GM18499 (cell line): Measurements from ENCODE around the gene SETX.

Source experiments
- ATAC-seq: cut with Tn5 transposase; IDR thresholded peaks from one replicate; pipeline ENCODE4 v1.9.1; 2021; ENCODE audit warnings: moderate number of reproducible peaks; ENCODE audit not compliant: insufficient read depth, unreplicated experiment

The SETX gene

DNA sequence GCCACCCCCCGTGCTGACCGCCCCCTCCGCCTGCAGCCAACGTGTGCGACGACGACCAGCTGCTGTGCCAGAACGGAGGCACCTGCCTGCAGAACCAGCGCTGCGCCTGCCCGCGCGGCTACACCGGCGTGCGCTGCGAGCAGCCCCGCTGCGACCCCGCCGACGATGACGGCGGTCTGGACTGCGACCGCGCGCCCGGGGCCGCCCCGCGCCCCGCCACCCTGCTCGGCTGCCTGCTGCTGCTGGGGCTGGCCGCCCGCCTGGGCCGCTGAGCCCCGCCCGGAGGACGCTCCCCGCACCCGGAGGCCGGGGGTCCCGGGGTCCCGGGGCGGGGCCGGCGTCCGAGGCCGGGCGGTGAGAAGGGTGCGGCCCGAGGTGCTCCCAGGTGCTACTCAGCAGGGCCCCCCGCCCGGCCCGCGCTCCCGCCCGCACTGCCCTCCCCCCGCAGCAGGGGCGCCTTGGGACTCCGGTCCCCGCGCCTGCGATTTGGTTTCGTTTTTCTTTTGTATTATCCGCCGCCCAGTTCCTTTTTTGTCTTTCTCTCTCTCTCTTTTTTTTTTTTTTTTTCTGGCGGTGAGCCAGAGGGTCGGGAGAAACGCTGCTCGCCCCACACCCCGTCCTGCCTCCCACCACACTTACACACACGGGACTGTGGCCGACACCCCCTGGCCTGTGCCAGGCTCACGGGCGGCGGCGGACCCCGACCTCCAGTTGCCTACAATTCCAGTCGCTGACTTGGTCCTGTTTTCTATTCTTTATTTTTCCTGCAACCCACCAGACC, 112.8 kb downstream of the SETX start:
- ATAC-seq: no peak

DNA sequence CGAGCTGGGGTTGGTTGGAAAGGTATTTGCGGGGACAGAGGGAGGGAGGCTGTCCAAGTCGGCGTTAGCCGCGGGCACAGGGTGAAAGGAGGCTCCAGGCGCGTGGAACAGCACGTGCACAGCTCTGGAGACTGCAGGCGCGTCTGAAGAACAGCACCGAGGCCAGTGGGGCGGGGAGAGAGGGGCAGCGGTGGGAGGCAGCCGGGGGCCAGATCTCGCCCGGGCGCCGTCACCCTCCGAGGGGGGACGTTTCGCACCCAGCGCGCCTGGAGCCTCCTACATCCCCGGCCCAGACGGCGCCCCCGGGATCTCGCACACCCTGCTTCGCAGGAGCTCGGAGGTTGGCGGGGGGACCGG, 113.3 kb downstream of the SETX start:
- ATAC-seq: no peak

GRCh38 chr9:132240841-132241482, 113.8 kb downstream of the SETX start:
- no peak for ATAC-seq

- ATAC-seq: no peak
These were observed 114.6 kb downstream of the SETX start for GRCh38 chr9:132239999-132240840.

- ATAC-seq: no peak
These were observed 115.3 kb downstream of the SETX start for GRCh38 chr9:132239518-132239917.

GRCh38 chr9:132238992-132239391, 115.8 kb downstream of the SETX start:
- no peak for ATAC-seq

DNA sequence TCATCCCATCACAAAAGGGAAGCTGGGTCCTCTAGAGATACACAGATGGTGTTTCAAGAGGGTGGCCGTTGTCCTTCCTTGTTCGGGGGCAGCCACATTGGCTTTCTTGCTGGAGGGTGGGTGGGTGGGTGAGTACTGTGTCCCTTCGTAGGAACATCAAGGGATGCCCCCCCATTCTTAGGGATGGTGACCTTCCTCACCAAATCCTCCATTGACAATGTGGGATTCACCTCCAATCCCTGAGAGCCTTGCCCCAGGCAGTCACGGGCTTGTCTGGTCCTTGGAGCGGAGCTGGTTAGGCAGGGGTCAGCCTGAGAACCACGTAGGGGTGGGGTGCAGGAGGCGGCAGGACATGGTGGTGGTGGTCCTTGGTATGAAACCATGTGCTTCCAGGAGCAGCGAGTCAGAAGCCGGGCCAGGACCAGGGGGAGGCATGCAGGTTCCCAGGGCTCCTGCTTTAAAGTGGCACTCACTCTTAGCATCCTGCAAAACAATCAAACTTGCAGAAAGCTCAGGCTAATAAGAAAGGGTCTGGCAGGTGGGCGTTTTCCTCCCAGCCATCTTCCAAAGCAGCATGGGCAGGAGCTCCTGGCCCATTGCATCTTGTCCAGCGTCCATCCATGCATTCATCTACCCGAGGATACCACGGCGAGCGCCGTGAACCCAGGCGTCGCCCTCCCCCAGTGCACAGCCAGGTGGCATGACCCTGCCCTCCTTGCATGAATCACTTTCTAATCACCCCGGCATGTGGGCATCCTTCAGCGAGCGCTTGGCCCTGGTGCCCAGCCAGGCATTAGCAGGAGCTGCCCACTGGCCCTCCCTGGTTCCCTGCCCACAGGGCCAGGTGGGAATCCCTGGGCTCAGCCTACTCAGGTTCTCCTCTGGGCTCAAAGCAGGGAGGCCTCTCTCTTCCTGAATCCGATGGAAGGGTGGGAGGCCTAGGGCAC, 116.5 kb downstream of the SETX start:
- ATAC-seq: no peak

GRCh38 chr9:132237481-132237880, 117.3 kb downstream of the SETX start:
- no peak for ATAC-seq

- no peak for ATAC-seq
These were observed 118.0 kb downstream of the SETX start for GRCh38 chr9:132236662-132237311.

- no peak for ATAC-seq
These were observed 118.7 kb downstream of the SETX start for GRCh38 chr9:132235894-132236661.

- ATAC-seq: no peak
These were observed 119.7 kb downstream of the SETX start for GRCh38 chr9:132235125-132235524.

DNA sequence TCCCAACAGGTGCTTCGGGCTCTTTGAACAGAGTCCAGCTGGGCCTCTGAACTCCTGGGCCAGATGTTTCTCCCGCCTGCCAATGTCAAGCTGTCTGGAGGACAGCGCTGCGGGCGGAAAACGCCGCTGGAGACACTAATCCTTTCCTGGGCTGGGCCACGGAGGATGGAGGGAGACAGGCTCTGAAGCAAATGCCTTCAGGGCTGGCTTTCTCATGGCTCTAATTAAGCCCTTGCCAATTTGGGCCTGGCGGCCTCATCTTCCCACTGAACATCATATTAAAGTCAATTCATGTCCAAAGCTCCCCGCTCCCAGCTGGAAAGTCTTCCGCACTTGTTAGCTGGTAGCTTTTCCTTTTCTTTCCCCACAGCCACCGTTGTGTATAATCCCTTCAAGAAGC, 120.3 kb downstream of the SETX start:
- ATAC-seq: no peak

DNA sequence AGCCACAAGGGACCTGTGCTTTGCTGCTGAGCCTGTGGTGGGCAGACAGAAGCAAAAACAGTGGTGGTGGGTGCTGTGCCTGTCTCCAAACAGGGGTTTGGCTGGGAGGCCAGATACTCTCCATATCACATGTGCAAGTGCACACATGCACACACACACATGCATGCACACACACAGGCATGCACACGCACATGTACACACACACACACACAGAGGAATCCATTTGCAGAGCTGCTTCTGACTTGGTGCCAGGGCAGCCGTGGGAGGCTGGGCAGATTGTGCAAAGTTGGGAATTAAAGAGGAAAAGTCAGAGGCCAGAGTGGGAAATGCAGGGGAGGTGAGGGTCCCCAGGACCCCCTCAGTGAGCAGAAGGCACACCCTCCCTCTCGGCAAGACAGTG, 121.6 kb downstream of the SETX start:
- ATAC-seq: no peak

DNA sequence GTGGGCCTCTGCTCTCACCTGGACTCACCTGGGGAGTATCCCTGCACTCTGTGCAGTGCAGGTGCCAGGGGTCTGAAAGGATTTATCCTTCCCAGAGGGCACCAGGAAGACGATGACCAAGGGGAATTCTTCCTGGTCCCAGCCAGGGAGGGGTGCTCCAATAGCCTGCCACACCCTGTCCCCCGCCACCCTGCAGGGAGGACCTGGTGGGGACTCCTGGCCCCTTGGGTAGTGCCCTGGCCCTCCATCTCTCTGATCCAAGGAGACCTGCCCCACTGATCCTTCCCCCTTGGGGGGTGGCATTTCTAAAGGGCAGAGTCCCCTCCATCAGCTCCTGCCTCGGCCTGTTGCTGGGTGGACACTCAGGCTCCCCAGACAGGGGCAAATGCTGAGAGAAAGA, 122.3 kb downstream of the SETX start:
- ATAC-seq: no peak

- ATAC-seq: no peak
These were observed 123.6 kb downstream of the SETX start for GRCh38 chr9:132231019-132231701.

DNA sequence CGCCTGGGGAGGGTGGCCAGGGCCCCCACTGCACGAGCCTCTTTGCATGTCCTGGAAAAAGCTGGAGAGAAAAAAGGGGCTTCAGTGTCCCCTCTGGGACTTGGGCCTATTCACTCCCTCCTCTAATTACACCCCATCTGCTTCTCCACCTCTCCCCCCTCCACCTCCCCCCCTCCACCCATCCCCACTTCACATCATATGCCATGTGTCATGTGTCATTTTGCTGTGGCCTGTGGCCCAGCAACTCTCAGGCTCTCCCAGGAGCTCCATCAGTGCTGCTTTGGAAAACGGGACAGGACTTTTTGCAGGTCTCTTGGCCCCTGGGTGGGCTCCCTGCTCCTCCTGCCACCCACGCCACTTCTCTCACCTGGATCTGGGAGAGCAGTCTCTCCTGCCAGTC, 124.2 kb downstream of the SETX start:
- no peak for ATAC-seq

GRCh38 chr9:132228062-132228461, 126.7 kb downstream of the SETX start:
- no peak for ATAC-seq
